Occipital lobe (tissue), 2 donors: ENCODE results near the gene ISM1. TPM values are rescaled to one million over a fixed set of nuclear protein-coding genes. Genes with fewer than 3 reads are reported as not detected.
"Not testable (repeated sequence)": the region's sequence is repeated elsewhere in the genome, so short reads cannot be mapped to it uniquely, and the experiment has no call there.

Experiments
- DNase-seq: peaks from one replicate; lab custom pipeline; 2025; lab: John Stamatoyannopoulos, UW
- total RNA-seq: library from RNA; depleted of rRNA; stranded (reverse); fragments of >200 nt; gene quantifications from one replicate; pipeline ENCODE4 v1.2.3, GENCODE V29; 2014

ISM1 gene
- total RNA-seq, 1 donor from 2014 or later: 1.6 TPM

- peak; percentile 23 for DNase-seq
Measured at GRCh38 chr20:13221673-13222318, 722 bp downstream of the ISM1 start.

GRCh38 chr20:13222319-13222716, 1.2 kb downstream of the ISM1 start:
- DNase-seq: no peak

DNA sequence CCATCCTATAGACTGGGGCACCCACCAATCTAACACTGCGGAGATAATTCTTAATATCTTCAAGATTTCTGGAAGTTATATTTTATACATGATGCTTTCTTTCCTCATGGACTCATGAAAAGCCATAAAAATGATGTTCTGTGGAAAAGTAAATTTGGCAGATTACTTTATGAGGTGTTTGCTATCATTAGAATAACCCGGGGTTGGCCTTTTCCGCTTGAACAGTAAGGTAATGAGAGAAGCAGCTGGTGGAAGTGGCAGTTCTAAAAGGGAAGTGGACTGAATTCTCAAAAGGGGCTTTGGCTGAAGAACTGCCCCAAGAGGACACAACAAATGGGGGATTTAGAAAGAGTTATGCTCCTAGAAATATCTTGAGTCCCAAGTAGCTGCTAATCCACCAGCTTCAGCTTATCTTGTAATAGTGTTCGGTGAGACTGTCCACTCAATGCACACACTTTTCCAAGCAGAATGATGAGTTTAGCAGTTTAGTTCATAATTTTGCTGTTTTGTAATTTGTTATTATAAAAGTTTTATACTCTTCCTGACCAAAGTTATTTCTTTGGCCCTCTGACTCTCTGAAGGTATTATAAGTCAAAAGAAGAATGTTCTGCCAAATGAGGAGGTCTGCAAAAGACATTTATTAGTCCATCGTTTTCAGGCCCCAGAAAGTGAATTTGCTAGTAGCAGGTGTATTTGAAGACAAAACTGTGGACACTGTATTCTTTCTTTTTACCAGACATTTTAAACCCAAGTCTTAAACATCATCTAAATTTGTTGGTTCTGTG, 2.9 kb downstream of the ISM1 start:
- DNase-seq: no peak

DNA sequence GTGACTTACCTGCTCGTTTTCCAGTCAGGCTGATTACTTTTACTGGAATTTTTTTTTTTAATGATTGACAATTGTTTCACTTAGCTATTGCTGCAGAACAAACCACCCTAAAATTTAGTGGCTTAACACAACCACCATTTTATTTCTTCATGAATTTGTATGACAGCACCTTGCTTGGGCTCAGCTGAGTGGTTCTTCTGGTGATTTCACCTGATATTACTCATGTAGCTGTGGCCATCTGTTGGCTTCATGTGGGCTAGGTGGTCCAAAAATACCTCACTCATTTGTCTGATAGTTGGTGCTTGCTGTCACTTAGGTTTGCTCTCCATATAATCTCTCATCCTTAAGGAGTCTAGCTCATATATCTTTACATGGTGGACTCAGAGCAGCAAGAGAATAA, 5.3 kb downstream of the ISM1 start:
- DNase-seq: no peak

GRCh38 chr20:13228771-13229170, 7.7 kb downstream of the ISM1 start:
- no peak for DNase-seq

DNA sequence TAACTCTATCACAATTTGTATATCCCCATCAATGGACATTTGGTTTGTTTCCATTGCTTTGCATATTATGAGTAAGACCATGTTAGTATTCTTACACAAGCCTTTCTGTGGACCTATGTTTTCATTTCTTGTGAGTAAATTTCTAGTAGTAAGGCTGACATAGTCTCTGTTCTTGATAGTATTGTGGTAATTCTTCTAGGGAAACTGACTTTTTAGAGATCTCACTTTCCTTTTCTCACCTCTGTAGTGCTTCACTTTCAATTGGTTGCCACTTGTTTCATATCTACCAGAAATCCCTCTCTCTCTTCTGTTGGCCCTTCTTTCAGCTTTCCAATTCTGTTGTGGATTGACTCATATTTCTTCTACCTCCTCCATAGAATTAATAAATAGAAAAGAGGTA, 8.5 kb downstream of the ISM1 start:
- no peak for DNase-seq

- DNase-seq: no peak
Measured at GRCh38 chr20:13231031-13231752, 10.1 kb downstream of the ISM1 start.

- DNase-seq: no peak
Measured at GRCh38 chr20:13232999-13233398, 11.9 kb downstream of the ISM1 start.

DNA sequence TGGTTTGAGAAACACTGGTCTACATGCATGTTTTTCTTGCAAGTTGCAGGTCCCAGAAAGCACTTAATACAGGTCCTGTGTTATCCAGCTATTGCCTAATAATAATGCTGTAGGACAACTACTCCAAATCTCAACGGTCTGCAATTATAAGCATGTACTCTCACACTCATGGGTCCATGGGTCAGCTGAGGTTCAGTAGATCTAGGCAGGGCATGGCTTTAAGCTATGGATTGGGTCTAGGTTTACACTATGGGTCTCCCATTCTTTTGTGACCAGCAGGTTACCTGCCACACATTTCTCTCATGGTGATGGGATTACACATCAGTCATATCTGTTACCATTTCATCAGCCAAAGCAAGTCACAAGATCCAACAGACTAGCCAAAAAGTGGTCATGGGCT, 13.9 kb downstream of the ISM1 start:
- no peak for DNase-seq

- not testable (repeated sequence) for DNase-seq
Measured at GRCh38 chr20:13236360-13236759, 15.3 kb downstream of the ISM1 start.

DNA sequence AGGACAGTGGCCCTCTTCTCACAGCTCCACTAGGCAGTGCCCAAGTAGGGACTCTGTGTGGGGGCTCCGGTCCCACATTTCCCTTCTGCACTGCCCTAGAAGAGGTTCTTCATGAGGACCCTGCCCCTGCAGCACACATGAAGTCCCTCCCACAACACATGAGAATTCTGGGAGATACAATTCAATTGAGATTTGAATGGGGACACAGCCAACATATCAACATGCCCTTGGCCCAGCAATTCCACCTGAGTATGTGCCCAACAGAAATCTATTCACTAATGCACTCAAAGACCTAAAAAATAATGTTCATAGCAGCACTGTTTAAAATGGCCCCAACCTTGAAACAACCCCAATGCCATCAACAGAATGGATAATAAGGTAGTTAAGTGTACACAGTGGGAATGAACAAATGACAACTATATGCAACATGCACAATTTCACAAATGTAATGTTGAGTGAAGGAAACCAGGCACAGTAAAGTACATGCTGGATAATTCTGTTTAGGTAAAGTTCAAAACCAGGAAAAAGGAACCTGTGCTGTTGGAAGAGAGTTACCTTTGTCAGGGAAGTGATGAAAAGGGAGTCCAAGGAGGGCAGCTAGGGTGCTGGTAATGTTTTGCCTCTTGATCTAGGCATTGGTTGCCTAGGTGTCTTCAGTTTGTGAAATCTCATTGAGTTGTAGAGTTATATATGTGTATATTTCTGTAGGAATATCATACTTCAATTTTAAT, 16.1 kb downstream of the ISM1 start:
- no peak for DNase-seq

GRCh38 chr20:13238001-13238653, 17.1 kb downstream of the ISM1 start:
- DNase-seq: no peak

DNA sequence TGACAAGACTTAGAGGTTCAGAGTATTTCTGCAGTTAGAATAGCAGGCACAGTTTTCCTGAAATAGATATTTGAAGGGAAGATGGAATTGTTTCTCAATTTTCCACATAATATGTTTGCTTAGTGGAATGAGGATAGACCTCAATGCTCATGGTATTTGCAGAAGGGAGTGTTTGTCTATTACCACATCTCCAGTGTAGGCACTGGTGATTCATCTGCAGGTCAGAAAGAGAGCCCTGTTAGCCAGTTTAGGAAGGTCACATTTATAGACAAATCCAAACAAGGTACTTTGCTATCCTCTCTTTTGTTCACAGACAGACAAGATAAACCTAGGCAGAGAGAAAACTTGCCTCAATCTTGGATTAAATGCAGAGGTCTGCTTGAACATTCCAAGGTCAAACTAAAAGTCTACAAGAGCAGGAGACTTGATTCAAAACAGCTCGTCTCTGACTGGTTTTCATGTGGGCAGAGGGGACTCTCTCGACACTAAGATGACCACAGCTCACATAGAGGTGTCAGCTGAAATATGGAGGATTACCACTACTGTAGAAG, 22.8 kb downstream of the ISM1 start:
- no peak for DNase-seq

DNA sequence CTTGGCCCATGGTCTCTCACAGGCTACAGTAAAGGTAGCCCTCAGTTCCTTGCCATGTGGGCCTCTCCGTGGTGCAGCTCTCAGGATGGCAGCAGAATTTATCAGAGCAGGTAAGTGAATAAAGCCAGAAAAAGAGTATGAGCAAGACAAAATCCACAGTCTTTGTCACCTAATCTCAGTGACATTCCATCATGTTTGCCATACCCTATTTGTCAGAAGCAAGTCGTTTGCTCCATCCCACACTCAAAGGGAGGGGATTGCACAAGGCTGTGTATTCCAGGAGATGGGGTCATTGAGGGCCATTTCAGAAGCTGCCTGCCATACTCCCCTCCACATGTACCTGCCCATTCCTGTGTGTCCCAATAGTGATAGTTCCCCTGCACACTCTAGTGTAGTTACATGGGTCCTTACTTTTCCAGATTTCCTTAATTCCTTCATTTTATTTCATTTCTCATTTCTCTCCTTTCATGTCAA, 24.2 kb downstream of the ISM1 start:
- no peak for DNase-seq

- no peak for DNase-seq
Measured at GRCh38 chr20:13249118-13249797, 28.2 kb downstream of the ISM1 start.

- DNase-seq: no peak
Measured at GRCh38 chr20:13249798-13250170, 28.7 kb downstream of the ISM1 start.

DNA sequence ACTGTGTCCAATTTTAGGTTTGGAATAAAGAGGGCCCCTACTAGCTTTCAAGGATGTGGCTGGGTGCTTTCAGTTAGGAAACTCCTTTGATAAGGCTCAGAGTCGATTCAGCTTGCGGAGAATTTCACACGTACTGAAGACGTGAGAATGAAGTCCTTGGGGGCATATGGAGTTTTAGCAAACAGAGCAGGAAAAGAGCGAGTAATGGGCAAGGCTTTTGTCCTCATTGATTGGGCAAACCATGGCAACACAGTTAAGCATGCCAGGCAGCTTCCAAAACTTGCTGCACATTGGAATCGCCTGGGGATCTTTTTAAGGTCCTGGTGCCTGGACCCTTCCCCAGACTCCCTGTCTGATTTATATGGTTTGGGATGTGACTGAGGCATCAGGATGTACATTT, 29.2 kb downstream of the ISM1 start:
- no peak for DNase-seq

DNA sequence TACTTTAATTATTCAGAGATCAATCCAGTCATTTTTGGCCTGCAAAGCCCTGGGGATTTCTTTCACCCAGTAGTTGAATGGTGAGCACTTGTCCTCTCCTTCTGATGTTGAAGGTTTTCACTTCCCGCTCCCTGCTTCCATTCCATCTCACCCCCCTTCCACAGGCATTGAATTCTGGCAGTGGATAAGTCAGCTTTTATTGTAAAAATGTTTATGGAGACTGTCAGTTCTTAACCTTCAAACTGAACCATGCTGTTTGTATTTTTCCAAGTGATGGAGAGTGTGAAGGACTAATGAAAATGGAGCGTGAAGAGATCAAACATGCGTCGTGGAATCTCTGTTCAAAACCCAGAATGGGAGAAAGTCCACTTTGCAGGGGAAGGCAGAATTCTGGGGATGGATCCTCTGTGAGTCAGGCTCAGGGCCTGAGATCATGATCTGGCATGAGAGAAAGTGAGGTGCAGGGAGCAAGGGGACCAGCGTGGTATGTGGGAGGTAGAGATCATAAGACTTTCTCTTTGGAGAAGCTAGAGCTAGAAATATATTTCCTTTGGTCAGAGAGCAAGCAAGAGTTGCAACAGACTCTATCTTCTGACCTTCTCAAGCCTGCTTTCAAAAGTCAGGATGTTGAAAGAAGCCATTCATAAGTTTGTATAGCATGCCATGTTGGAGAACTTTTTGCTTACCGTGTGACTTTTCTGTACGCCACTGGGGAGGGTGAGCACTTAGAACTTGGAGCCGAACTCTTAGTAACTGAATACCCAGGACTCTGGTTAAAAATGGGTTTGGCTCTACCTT, 30.2 kb downstream of the ISM1 start:
- no peak for DNase-seq

GRCh38 chr20:13251904-13252297, 30.8 kb downstream of the ISM1 start:
- DNase-seq: no peak

DNA sequence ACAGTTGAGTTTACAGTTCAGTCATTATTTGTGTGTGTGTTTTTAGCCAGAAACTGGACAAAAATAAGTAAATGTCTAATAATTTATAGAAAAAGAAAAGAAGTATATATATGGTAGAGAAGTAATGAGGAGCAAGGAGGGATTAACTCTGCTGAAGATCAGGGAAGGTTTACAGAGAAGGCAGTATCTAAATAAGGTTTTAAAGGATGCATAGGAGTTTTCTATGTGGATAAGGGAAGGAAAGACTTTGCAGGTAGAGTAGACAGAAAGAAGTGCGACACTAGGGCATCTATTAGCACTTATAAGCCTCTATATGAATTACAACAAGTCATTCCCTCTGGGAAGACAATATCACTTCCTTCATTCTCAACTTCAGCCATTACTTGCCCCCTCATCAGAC, 34.3 kb downstream of the ISM1 start:
- DNase-seq: no peak
